ENCODE results near the gene BRMS1L. TPM values are rescaled to one million over a fixed set of nuclear protein-coding genes. Genes with fewer than 3 reads are reported as not detected.
A peak's percentile ranks its signal among the peaks of the same experiment; 100 is the strongest.

The BRMS1L gene
- total and polyA plus RNA-seq, 2 of the 13 experiments (the other 11 are each of a cell fraction or from before 2014, with no cell fraction given), result 21.1 to 23.8 TPM

GRCh38 chr14:35806006-35806907 is 19.9 kb upstream of the BRMS1L start (continued):
- TF ChIP-seq MIER2 (CRISPR knock-in tag; IDR thresholded peaks at IDR 0.05) (peak; percentile 82; the same call in 1 of the 2 replicates), ZNF362 (CRISPR knock-in tag; IDR thresholded peaks at IDR 0.05; ENCODE audit: borderline replicate concordance) (peak; percentile 65; the same call in 1 of the 2 replicates), CEBPB (IDR thresholded peaks at IDR 0.05; ENCODE audit: borderline replicate concordance, low read depth, low read length) (peak; percentile 21; the same call in 1 of the 2 replicates), TCF7L2 (IDR thresholded peaks at IDR 0.05; ENCODE audit: low read depth, low read length) (peak; percentile 76), NFIC (IDR thresholded peaks at IDR 0.05; ENCODE audit: low read length) (peak; percentile 90), ZKSCAN8 (CRISPR knock-in tag; IDR thresholded peaks at IDR 0.05; ENCODE audit: borderline replicate concordance) (peak; percentile 92; the same call in 1 of the 2 replicates), GZF1 (CRISPR knock-in tag; IDR thresholded peaks at IDR 0.05) (peak; percentile 50; the same call in 1 of the 2 replicates), ZNF549 (CRISPR knock-in tag; IDR thresholded peaks at IDR 0.05) (0 out of 2 replicates have a peak, but pooled peaks have one; percentile 83), ELF3 (CRISPR knock-in tag; IDR thresholded peaks at IDR 0.05) (peak; percentile 99), SOX6 (IDR thresholded peaks at IDR 0.05) (no peak), SOX6 (CRISPR knock-in tag; IDR thresholded peaks at IDR 0.05) (peak; percentile 90), ATF1 (CRISPR knock-in tag; IDR thresholded peaks at IDR 0.05) (peak; percentile 53; the same call in 1 of the 2 replicates), FOXP4 (CRISPR knock-in tag; IDR thresholded peaks at IDR 0.05) (peak; percentile 99), SNAPC2 (CRISPR knock-in tag; IDR thresholded peaks at IDR 0.05) (peak; percentile 67; the same call in 1 of the 2 replicates), ARID3A (IDR thresholded peaks at IDR 0.05; ENCODE audit: low read depth, low read length) (peak; percentile 90), ZNF432 (CRISPR knock-in tag; IDR thresholded peaks at IDR 0.05; ENCODE audit: borderline replicate concordance) (no peak), MED1 (CRISPR knock-in tag; IDR thresholded peaks at IDR 0.05) (peak; percentile 81), ZNF800 (CRISPR knock-in tag; IDR thresholded peaks at IDR 0.05) (peak; percentile 60; the same call in 1 of the 2 replicates), ZSCAN25 (CRISPR knock-in tag; IDR thresholded peaks at IDR 0.05) (peak; percentile 43; the same call in 1 of the 2 replicates), HNRNPL (IDR thresholded peaks at IDR 0.05; ENCODE audit: low read depth, low read length) (peak; percentile 83; the same call in 1 of the 2 replicates), SMYD3 (CRISPR knock-in tag; IDR thresholded peaks at IDR 0.05) (peak; percentile 79; the same call in 1 of the 2 replicates), TEF (CRISPR knock-in tag; IDR thresholded peaks at IDR 0.05) (peak; percentile 78)

Measured in HepG2 (cell line).